Loucy (cell line): ENCODE measurements around the gene EZR.
A peak's percentile ranks its signal among the peaks of the same experiment; 100 is the strongest.
"Not testable (repeated sequence)": the region's sequence is repeated elsewhere in the genome, so short reads cannot be mapped to it uniquely, and the experiment has no call there.

ENCODE experiments used
- H2AFZ ChIP-seq: fragments of 200-600 bp; sonication (generic); 2 replicates; pipeline ENCODE4 v1.6.0; 2016; ENCODE audit warnings: antibody characterized with exemption, mild to moderate bottlenecking, low read length, moderate library complexity
- H3F3A ChIP-seq: fragments of 200-600 bp; 2 replicates; pipeline ENCODE4 v1.6.0; 2016; ENCODE audit warnings: antibody characterized with exemption, low read depth, mild to moderate bottlenecking
- H3K27me3 ChIP-seq: fragments of 200-600 bp; sonication (generic); 2 replicates; pipeline ENCODE4 v1.6.1; 2014; ENCODE audit warnings: low read length, mild to moderate bottlenecking; ENCODE audit not compliant: insufficient read depth, poor library complexity, severe bottlenecking
- H3K36me3 ChIP-seq: fragments of 200-600 bp; sonication (generic); 2 replicates; pipeline ENCODE4 v1.6.1; 2016; ENCODE audit warnings: low read length; ENCODE audit not compliant: insufficient read depth
- H3K4me1 ChIP-seq: fragments of 200-600 bp; sonication (generic); 2 replicates; pipeline ENCODE4 v1.5.1; 2014; ENCODE audit warnings: low read length, mild to moderate bottlenecking; ENCODE audit not compliant: insufficient read depth, poor library complexity, severe bottlenecking
- H3K4me2 ChIP-seq: fragments of 200-600 bp; sonication (generic); 2 replicates; pipeline ENCODE4 v1.6.0; 2014; ENCODE audit warnings: antibody characterized with exemption, low read length, low read depth, mild to moderate bottlenecking; ENCODE audit not compliant: poor library complexity, severe bottlenecking
- H3K4me3 ChIP-seq: fragments of 200-600 bp; sonication (generic); 2 replicates; pipeline ENCODE4 v1.5.1; 2014; ENCODE audit warnings: low read length, mild to moderate bottlenecking, mixed read lengths; ENCODE audit not compliant: poor library complexity, severe bottlenecking
- H3K79me2 ChIP-seq: fragments of 200-600 bp; sonication (generic); 2 replicates; pipeline ENCODE4 v1.6.1; 2014; ENCODE audit warnings: low read length; ENCODE audit not compliant: insufficient read depth
- H3K9ac ChIP-seq: fragments of 200-600 bp; sonication (generic); 2 replicates; pipeline ENCODE4 v1.6.0; 2014; ENCODE audit warnings: mild to moderate bottlenecking, low read depth, low read length, moderate library complexity; ENCODE audit not compliant: poor library complexity, severe bottlenecking
- H3K9me2 ChIP-seq: fragments of 200-600 bp; sonication (generic); replicated peaks from 2 replicates; pipeline ENCODE4 v1.6.1; 2016; ENCODE audit warnings: low read depth, low read length, mixed read lengths
- H3K9me3 ChIP-seq: fragments of 200-600 bp; sonication (generic); 2 replicates; pipeline ENCODE4 v1.6.1; 2014; ENCODE audit warnings: mild to moderate bottlenecking, antibody characterized with exemption, low read length, low read depth; ENCODE audit not compliant: insufficient read depth
- H4K20me1 ChIP-seq: fragments of 200-600 bp; sonication (generic); 2 replicates; pipeline ENCODE4 v1.6.0; 2014; ENCODE audit warnings: antibody characterized with exemption, low read length, mild to moderate bottlenecking; ENCODE audit not compliant: insufficient read depth, poor library complexity, severe bottlenecking
- EZH2phosphoT487 ChIP-seq: fragments of 200-600 bp; IDR thresholded peaks from 2 replicates; pipeline ENCODE4 v1.6.1; 2018; ENCODE audit warnings: antibody characterized with exemption, mild to moderate bottlenecking, moderate library complexity, borderline replicate concordance
- TF ChIP-seq, protein P1 (sequence below): fragments of 200-600 bp; sonication (generic); conservative IDR thresholded peaks from 2 replicates; pipeline ENCODE4 v1.5.1; 2014; ENCODE audit warnings: mild to moderate bottlenecking, antibody characterized with exemption, low read length

EZR gene

DNA sequence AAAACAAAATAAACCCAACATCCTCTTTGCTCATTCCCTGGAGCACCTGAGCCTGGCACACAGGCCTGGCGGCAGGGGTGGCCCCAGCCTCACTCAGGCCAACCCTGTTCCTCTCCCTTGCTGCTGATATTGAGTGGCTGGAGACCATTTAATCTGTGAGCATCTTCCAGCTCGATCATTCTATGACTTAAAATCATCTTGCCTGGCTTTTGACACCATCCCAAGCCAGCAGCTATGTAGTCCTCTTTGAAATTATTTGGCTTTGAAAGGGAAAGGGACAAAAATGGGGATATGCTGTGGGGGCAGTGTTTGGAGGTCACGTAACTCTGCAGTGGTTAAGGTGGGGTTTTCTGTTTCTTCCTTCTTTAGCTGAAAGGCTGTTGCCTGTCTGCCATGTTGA is 22.8 kb downstream of the EZR start:
- Histone ChIP-seq H3K79me2 (peaks cover 96% of the 10 kb centered on the region), H4K20me1 (peaks cover 66% of the 10 kb centered on the region), H3K36me3 (no peaks in the 10 kb centered on the region), H3K4me2 (no peak overlapping the region), H3K9ac (no peak overlapping the region), H3K4me3 (no peak overlapping the region), H3K27me3 (no peaks in the 10 kb centered on the region), H3K9me3 (no peaks in the 10 kb centered on the region), H3F3A (peaks cover 5% of the 10 kb centered on the region; the same call in 1 of the 2 replicates), H3K9me2 (no peaks in the 10 kb centered on the region), H2AFZ (no peak overlapping the region), H3K4me1 (peaks cover 32% of the 10 kb centered on the region)
- TF ChIP-seq, protein P1, sequence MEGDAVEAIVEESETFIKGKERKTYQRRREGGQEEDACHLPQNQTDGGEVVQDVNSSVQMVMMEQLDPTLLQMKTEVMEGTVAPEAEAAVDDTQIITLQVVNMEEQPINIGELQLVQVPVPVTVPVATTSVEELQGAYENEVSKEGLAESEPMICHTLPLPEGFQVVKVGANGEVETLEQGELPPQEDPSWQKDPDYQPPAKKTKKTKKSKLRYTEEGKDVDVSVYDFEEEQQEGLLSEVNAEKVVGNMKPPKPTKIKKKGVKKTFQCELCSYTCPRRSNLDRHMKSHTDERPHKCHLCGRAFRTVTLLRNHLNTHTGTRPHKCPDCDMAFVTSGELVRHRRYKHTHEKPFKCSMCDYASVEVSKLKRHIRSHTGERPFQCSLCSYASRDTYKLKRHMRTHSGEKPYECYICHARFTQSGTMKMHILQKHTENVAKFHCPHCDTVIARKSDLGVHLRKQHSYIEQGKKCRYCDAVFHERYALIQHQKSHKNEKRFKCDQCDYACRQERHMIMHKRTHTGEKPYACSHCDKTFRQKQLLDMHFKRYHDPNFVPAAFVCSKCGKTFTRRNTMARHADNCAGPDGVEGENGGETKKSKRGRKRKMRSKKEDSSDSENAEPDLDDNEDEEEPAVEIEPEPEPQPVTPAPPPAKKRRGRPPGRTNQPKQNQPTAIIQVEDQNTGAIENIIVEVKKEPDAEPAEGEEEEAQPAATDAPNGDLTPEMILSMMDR, result no peak

DNA sequence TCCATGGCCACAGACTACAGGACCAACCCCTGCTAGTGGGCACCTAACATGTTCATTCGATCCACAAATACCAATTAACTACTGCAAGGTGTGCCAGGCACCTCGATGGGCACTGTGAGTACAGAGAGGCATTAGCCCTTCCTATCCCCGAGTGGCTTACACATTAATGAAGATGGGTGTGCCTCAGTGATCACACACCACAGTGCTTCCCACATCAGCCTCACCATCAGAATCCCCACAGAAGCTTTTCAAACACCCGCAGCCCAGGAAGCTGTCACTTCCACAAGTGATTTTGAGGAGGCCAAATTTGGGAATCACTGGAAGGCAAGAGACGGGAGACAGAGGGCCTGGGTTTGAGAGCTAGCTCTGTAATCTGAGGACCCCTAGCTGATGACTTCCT is 23.7 kb downstream of the EZR start:
- TF ChIP-seq, protein P1, result no peak
- TF ChIP-seq EZH2phosphoT487, result no peak
- no peaks in the 10 kb centered on the region for H3K27me3 ChIP-seq
- H3K36me3 ChIP-seq, result no peaks in the 10 kb centered on the region
- H3F3A ChIP-seq, result peaks cover 5% of the 10 kb centered on the region; the same call in 1 of the 2 replicates
- H3K4me3 ChIP-seq, result no peak overlapping the region
- H4K20me1 ChIP-seq, result peaks cover 64% of the 10 kb centered on the region
- no peaks in the 10 kb centered on the region for H3K9me3 ChIP-seq
- H3K4me1 ChIP-seq, result peaks cover 32% of the 10 kb centered on the region
- no peak overlapping the region for H2AFZ ChIP-seq
- H3K79me2 ChIP-seq, result peaks cover 96% of the 10 kb centered on the region
- H3K4me2 ChIP-seq, result no peak overlapping the region
- no peaks in the 10 kb centered on the region for H3K9me2 ChIP-seq
- no peak overlapping the region for H3K9ac ChIP-seq

DNA sequence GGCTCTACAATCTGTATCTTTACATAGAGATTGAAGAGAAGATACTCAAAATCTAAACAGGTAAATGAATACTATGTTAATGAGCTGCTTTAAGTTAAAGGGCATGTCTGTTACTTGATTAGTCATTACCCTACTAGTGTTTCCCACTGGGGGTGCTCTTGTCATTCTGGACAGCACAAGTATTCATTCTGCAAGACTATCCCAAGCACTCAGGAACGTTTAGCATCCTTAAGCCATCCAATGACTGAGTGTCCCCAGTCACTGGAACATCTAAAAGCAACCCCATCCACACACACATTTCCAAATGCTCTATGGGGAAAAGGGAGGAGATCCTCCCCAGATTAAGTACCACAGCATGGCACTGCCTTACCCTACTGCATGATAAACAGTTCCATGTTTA is 25.7 kb downstream of the EZR start:
- peaks cover 86% of the 10 kb centered on the region for H3K79me2 ChIP-seq
- peaks cover 5% of the 10 kb centered on the region; the same call in 1 of the 2 replicates for H3K36me3 ChIP-seq
- no peaks in the 10 kb centered on the region for H3F3A ChIP-seq
- peaks cover 56% of the 10 kb centered on the region for H4K20me1 ChIP-seq
- H3K9me3 ChIP-seq, result no peaks in the 10 kb centered on the region
- H3K27me3 ChIP-seq, result no peaks in the 10 kb centered on the region
- H3K4me2 ChIP-seq, result no peak overlapping the region
- no peak overlapping the region for H3K4me3 ChIP-seq
- no peaks in the 10 kb centered on the region for H3K9me2 ChIP-seq
- peaks cover 25% of the 10 kb centered on the region for H3K4me1 ChIP-seq
- H2AFZ ChIP-seq, result no peak overlapping the region
- no peak overlapping the region for H3K9ac ChIP-seq
- no peak for TF ChIP-seq EZH2phosphoT487
- TF ChIP-seq, protein P1, result peak; percentile 75

DNA sequence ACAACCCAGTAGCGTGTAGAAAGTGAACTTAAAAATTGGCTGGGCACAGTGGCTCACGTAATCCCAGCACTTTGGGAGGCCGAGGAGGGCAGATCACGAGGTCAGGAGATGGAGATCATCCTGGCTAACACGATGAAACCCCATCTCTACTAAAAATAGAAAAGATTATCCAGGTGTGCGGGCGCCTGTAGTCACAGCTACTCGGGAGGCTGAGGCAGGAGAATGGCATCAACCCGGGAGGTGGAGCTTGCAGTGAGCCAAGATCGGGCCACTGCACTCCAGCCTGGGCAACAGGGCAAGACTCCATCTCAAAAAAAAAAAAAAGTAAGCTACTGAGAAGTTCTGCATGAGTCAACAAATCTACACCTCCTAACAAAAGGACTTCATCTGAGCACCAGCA is 26.7 kb downstream of the EZR start:
- H2AFZ ChIP-seq, H3F3A ChIP-seq, H3K9ac ChIP-seq, H3K9me3 ChIP-seq, H3K4me2 ChIP-seq, H3K4me3 ChIP-seq, H3K9me2 ChIP-seq, H3K27me3 ChIP-seq: not testable (repeated sequence)
- H4K20me1 ChIP-seq, result peaks cover 48% of the 10 kb centered on the region
- peaks cover 77% of the 10 kb centered on the region for H3K79me2 ChIP-seq
- peaks cover 15% of the 10 kb centered on the region; the same call in 1 of the 2 replicates for H3K36me3 ChIP-seq
- peaks cover 19% of the 10 kb centered on the region for H3K4me1 ChIP-seq
